GM12874 (cell line): ENCODE results near the gene GPC6.

Source experiments
- TF ChIP-seq, protein P1 (sequence below): IDR thresholded peaks from 2 replicates; pipeline ENCODE4 v1.5.1; 2011; ENCODE audit warnings: low read depth, mild to moderate bottlenecking, control low read depth, low read length, moderate library complexity; ENCODE audit not compliant: insufficient read depth

The GPC6 gene

DNA sequence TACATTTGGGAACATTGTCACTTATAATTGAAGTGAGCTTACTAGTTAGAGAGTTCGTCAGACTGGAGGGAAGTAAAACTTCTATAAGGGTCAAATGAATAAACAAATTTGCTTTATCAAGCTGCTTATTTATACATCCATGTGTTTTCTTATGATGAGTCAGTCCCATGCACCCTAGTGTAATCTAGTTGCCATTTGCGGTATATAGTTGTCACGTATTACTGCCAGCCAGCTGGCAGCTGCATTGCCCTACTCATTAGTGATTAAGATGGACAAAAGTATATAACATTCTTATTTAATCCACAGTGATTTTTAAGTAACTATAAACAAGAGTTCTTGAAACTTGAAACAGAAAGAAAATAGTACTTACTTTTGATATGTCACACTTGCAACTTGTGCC lies 182.4 kb downstream of the GPC6 start:
- TF ChIP-seq, protein P1, sequence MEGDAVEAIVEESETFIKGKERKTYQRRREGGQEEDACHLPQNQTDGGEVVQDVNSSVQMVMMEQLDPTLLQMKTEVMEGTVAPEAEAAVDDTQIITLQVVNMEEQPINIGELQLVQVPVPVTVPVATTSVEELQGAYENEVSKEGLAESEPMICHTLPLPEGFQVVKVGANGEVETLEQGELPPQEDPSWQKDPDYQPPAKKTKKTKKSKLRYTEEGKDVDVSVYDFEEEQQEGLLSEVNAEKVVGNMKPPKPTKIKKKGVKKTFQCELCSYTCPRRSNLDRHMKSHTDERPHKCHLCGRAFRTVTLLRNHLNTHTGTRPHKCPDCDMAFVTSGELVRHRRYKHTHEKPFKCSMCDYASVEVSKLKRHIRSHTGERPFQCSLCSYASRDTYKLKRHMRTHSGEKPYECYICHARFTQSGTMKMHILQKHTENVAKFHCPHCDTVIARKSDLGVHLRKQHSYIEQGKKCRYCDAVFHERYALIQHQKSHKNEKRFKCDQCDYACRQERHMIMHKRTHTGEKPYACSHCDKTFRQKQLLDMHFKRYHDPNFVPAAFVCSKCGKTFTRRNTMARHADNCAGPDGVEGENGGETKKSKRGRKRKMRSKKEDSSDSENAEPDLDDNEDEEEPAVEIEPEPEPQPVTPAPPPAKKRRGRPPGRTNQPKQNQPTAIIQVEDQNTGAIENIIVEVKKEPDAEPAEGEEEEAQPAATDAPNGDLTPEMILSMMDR: no peak

DNA sequence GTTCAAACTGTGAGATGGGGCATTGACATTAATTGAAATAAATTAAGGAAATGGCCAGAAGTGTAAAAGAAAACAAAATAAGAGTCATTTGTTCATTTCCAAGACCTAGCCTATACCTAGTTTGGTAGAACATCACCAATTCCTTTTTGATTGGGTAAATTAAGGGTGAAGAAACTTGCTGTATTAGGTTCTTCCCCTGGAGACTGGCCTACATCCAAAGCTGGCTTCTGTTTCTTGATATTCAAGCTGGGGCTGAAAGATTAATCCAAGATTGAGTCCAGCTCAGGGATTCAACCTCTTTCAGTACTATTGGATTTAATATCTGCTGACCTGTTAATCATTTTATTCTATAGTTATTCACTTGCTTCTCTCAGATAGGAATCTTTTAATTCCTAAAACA lies 183.2 kb downstream of the GPC6 start:
- TF ChIP-seq, protein P1: no peak

DNA sequence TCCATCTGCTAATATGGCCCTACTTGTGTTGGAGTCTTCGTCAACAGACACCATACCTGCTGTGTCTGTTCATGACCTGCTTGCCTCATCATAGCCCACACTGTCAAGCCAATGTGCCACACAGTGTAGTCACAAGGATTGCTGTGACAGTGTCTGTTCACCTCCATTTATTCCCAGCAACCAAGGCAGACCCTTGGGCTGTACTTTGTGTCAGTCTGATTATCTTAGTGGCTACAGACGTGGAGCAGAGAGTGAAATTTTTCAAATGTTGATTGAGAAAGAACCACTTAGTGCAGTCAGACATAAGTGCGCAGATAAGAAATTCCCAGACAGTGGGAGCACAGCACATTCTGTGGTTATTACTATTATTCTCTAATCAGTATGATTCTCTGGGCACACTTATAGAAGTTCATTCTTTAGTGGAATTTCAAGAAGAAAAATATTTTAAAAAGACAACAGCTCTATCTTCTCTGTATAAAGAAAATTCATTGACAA lies 184.6 kb downstream of the GPC6 start:
- TF ChIP-seq, protein P1: no peak

DNA sequence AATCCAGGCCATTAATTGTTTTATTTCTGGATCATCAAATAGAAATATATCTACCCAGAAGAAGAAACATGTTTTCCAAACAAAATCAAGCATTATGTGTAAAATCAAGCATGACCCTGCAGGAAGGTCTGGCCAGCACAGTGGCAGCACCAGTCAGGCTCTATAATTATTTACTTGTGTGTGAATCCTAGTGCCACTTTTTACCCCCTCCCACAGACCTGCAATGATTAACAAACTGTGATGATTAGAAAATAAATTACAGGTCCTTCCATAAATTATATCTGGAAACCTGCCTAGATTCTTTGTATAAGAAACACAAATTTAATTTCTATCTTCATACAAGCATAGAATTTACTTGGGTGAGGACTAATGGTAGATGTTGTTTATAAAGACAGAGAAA lies 186.1 kb downstream of the GPC6 start:
- TF ChIP-seq, protein P1: no peak

DNA sequence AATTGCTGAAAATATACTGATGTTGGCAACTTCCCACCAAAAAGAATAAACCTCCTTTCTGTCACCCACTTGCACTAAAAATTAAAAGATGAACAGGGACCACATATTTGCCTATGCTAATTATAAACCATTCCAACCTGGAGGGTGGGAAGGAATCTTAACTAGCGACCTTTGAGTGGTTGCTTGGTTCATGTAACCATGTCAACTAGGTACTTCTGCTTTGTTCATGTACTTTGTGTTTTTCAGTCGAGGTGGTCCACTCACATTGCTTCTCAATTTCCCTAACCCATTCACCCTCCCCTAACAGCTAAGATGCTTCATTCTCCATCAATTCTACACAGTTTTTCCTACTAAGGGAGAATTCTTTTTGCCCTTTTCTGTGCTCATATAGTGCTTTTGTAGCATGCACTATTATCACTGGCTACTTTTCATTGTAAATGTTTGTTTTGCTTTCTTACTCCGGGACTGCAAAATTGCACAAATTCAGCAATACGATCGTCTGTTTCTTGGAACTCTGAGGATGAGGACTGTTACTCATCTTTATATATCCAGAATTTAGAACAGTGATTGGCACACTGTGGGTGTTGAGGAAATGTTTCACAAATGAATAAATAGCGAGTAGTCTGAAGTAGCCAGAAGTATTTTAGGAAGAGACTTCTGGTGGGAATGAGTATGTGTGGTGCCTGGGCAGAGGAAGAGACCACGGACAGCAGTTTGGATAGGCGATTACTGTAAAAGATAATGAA lies 187.5 kb downstream of the GPC6 start:
- TF ChIP-seq, protein P1: no peak

DNA sequence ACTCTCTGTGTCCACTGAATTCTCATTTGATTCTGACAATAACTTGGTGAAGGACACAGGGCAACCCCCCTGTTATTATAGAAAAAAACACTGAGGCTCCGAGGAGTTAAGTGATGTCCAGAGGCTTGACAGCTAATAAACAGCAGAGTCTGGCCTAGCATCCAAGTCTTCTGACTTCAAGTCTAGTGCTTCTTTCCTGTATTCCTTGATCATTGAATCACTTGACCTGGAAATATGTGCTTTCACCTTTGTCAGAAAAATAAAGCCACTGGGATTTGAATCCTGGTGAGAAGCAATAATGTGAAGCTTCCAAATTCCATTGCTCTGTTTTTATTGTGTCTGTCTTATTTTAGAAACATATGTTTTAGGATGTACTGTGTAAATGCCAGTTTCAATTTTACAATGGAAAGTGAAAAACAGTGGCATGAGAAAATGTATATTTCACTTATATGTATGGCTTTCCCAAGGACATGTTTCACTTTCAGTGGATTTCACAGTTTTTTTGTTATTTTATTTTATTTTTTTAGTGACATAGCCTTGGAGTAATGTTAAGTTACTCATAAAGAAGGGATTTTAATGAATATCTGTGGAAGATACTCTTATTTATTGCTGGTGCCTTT lies 190.2 kb downstream of the GPC6 start:
- TF ChIP-seq, protein P1: no peak

DNA sequence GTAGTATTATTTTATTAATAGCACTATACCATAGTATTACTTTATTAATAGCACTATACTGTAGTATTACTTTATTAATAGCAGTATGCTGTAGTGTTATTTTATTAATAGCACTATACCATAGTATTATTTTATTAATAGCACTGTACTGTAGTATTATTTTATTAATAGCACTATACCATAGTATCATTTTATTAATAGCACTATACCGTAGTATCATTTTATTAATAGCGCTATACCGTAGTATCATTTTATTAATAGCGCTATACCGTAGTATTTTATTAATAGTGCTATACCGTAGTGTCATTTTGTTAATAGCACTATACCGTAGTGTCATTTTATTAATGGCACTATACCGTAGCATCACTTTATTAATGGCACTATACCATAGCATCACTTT lies 191.8 kb downstream of the GPC6 start:
- TF ChIP-seq, protein P1: no peak
